ENCODE data around the gene SRRD. TPM values are rescaled to one million over a fixed set of nuclear protein-coding genes. Genes with fewer than 3 reads are reported as not detected.

SRRD gene
- total and polyA plus RNA-seq, 7 experiments from 2014 or later: 18.9 to 29.0 (median 21.3) TPM

DNA sequence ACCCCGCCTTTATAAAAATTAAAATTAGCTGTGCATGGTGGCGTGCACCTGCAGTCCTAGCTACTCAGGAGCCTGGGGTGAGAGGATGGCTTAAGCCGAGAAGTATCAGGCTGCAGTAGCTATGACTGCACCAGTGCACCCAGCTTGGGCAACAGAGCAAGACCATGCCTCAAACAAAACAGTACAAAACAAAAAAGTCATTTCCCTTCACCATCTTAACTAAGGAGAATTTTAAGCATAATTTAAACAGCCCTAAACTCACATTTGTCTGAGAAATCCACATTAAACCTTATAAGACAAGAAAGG is 51.9 kb downstream of the SRRD start:
- DNase-seq: no peak
- Mint-ChIP-seq H3K36me3 (peaks cover 12 to 45% (median 20%) of the 10 kb centered on the region in 5 donors), H3K4me1 (peaks cover 0 to 24% (median 15%) of the 10 kb centered on the region in 7 donors), H3K4me3 (no peak overlapping the region), H3K27ac (peak overlapping the region in 3 of 9 donors; percentile 60 to 76 (median 73)), H3K9me3 (no peaks in the 10 kb centered on the region), H3K27me3 (no peaks in the 10 kb centered on the region)
- peaks cover 0 to 3% of the 10 kb centered on the region in 2 donors for H3K4me1 ChIP-seq (ENCODE audit: control insufficient read depth in 2 of 2, insufficient read depth in 2 of 2, low read length in 2 of 2)
- intact Hi-C loops (cut with micrococcal nuclease): no loop called here
- no peak overlapping the region for H3K4me3 ChIP-seq (ENCODE audit: low read length)
- H3K36me3 ChIP-seq (ENCODE audit: control insufficient read depth in 2 of 3, insufficient read depth in 3 of 3, low read length in 3 of 3): peaks cover 4 to 69% (median 17%) of the 10 kb centered on the region in 3 experiments
- POLR2A ChIA-PET: no interaction called here
- no peaks in the 10 kb centered on the region for H3K9me3 ChIP-seq (ENCODE audit: control insufficient read depth in 2 of 3, low read length in 3 of 3)
- CTCF ChIA-PET: no interaction called here
- ATAC-seq: no peak
- no peak overlapping the region for H3K27ac ChIP-seq (ENCODE audit: low read depth, low read length)
- no peaks in the 10 kb centered on the region for H3K27me3 ChIP-seq (ENCODE audit: control insufficient read depth in 2 of 2, insufficient read depth in 2 of 2, low read length in 2 of 2)

DNA sequence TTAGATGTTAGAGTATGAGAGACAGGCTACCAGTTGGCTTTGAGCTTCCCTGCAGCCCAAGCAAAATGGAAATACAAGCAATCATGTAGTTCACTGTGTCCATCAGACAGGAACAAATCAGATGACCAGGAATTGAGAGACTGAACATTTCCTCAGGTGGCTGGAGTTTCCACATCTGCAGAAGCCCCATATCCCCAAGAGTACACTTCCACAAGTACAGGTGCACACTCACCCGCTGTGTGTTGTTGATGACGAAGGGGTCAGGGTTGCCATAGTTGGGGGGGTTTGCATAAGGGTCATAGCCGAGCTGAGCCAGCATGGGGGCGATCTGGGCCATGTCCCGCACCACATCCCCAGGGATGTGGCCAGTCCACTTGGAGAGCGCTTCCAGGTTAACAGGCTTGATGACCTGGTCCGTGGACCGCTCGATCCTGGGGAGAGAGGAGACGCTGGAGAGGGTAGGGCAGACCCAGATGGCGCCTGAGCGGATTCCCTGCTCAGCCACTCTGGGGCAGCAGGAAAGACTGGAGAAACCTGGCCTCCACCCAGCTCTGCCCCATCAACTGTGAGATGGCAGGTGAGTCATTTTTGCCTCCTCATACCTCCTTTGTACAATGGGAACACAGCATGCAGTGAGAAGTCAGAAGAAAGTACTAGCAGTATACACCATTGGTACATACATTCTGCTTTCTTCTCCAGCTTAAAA is 52.5 kb downstream of the SRRD start:
- ChIA-PET CTCF (no interaction called here), POLR2A (interaction anchor here (0.5 kb wide), 1 partner anchor 47 kb away, joined by 3 read pairs; no protein-coding TSS in a partner anchor)
- no peak for ATAC-seq
- peaks cover 0 to 24% (median 13%) of the 10 kb centered on the region in 7 donors for H3K4me1 Mint-ChIP-seq
- H3K4me3 Mint-ChIP-seq: no peak overlapping the region
- H3K27ac ChIP-seq (ENCODE audit: low read depth, low read length): no peak overlapping the region
- intact Hi-C loops (cut with micrococcal nuclease): no loop called here
- H3K27me3 ChIP-seq (ENCODE audit: control insufficient read depth in 2 of 2, insufficient read depth in 2 of 2, low read length in 2 of 2): no peaks in the 10 kb centered on the region
- peaks cover 0 to 3% of the 10 kb centered on the region in 2 donors for H3K4me1 ChIP-seq (ENCODE audit: control insufficient read depth in 2 of 2, insufficient read depth in 2 of 2, low read length in 2 of 2)
- H3K36me3 Mint-ChIP-seq: peaks cover 9 to 45% (median 17%) of the 10 kb centered on the region in 5 donors
- peaks cover 4 to 71% (median 17%) of the 10 kb centered on the region in 3 experiments for H3K36me3 ChIP-seq (ENCODE audit: control insufficient read depth in 2 of 3, insufficient read depth in 3 of 3, low read length in 3 of 3)
- H3K9me3 ChIP-seq (ENCODE audit: control insufficient read depth in 2 of 3, low read length in 3 of 3): no peaks in the 10 kb centered on the region
- no peak for DNase-seq
- H3K9me3 Mint-ChIP-seq: no peaks in the 10 kb centered on the region
- no peak overlapping the region for H3K27ac Mint-ChIP-seq
- H3K27me3 Mint-ChIP-seq: no peaks in the 10 kb centered on the region
- H3K4me3 ChIP-seq (ENCODE audit: low read length): no peak overlapping the region

DNA sequence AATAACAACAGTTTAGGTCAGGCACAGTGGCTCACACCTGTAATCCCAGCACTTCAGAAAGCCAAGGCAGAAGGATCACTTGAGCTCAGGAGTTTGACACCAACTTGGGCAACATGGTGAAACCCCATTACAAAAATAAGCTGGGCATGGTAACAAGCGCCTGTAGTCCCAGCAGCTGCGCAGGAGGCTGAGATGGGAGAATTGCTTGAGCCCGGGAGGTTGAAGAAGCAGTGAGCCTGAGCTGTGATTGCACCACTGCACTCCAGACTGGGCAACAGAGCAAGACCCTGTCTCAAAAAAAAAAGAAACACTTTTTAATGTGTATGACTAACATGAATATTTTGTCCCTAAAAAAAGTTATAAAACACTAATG is 53.1 kb downstream of the SRRD start:
- no peak overlapping the region for H3K27ac ChIP-seq (ENCODE audit: low read depth, low read length)
- ATAC-seq (no peak), DNase-seq (no peak)
- ChIA-PET CTCF (no interaction called here), POLR2A (interaction anchor here (0.5 kb wide), 1 partner anchor 48 kb away, joined by 3 read pairs; no protein-coding TSS in a partner anchor)
- no peaks in the 10 kb centered on the region for H3K9me3 ChIP-seq (ENCODE audit: control insufficient read depth in 2 of 3, low read length in 3 of 3)
- H3K4me1 ChIP-seq (ENCODE audit: control insufficient read depth in 2 of 2, insufficient read depth in 2 of 2, low read length in 2 of 2): peaks cover 0 to 3% of the 10 kb centered on the region in 2 donors
- intact Hi-C loops (cut with micrococcal nuclease): no loop called here
- no peak overlapping the region for H3K4me3 ChIP-seq (ENCODE audit: low read length)
- no peaks in the 10 kb centered on the region for H3K27me3 ChIP-seq (ENCODE audit: control insufficient read depth in 2 of 2, insufficient read depth in 2 of 2, low read length in 2 of 2)
- peaks cover 0 to 24% (median 13%) of the 10 kb centered on the region in 7 donors for H3K4me1 Mint-ChIP-seq
- H3K36me3 Mint-ChIP-seq: peaks cover 9 to 40% (median 15%) of the 10 kb centered on the region in 5 donors
- H3K9me3 Mint-ChIP-seq: no peaks in the 10 kb centered on the region
- no peak overlapping the region for H3K4me3 Mint-ChIP-seq
- H3K36me3 ChIP-seq (ENCODE audit: control insufficient read depth in 2 of 3, insufficient read depth in 3 of 3, low read length in 3 of 3): peaks cover 4 to 71% (median 17%) of the 10 kb centered on the region in 3 experiments
- H3K27ac Mint-ChIP-seq: no peak overlapping the region
- H3K27me3 Mint-ChIP-seq: no peaks in the 10 kb centered on the region

GRCh38 chr22:26540119-26540518 is 56.4 kb downstream of the SRRD start:
- Histone ChIP-seq H3K4me3 (ENCODE audit: low read length) (no peak overlapping the region), H3K27me3 (ENCODE audit: control insufficient read depth in 2 of 2, insufficient read depth in 2 of 2, low read length in 2 of 2) (no peaks in the 10 kb centered on the region), H3K9me3 (ENCODE audit: control insufficient read depth in 2 of 3, low read length in 3 of 3) (no peaks in the 10 kb centered on the region), H3K27ac (ENCODE audit: low read depth, low read length) (no peak overlapping the region), H3K4me1 (ENCODE audit: control insufficient read depth in 2 of 2, insufficient read depth in 2 of 2, low read length in 2 of 2) (peaks cover 0 to 6% of the 10 kb centered on the region in 2 donors), H3K36me3 (ENCODE audit: control insufficient read depth in 2 of 3, insufficient read depth in 3 of 3, low read length in 3 of 3) (peaks cover 0 to 53% (median 13%) of the 10 kb centered on the region in 3 experiments)
- ChIA-PET POLR2A (no interaction called here), CTCF (no interaction called here)
- H3K36me3 Mint-ChIP-seq: peaks cover 6 to 34% (median 10%) of the 10 kb centered on the region in 5 donors
- ATAC-seq: no peak
- H3K4me3 Mint-ChIP-seq: no peak overlapping the region
- intact Hi-C loops (cut with micrococcal nuclease): loop anchor here in 1 of 2 donors (5.0 kb wide), 1 partner anchor 52 kb away; the partner anchor contains the start of gene TPST2
- H3K4me1 Mint-ChIP-seq: peaks cover 4 to 38% (median 13%) of the 10 kb centered on the region in 7 donors
- H3K27me3 Mint-ChIP-seq: no peaks in the 10 kb centered on the region
- no peak for DNase-seq
- peak overlapping the region in 2 of 9 donors; percentile 13 to 16 for H3K27ac Mint-ChIP-seq
- H3K9me3 Mint-ChIP-seq: no peaks in the 10 kb centered on the region

- Mint-ChIP-seq H3K4me1 (peaks cover 4 to 38% (median 10%) of the 10 kb centered on the region in 7 donors), H3K27ac (no peak overlapping the region)
Measured at GRCh38 chr22:26541167-26541819, 57.6 kb downstream of the SRRD start.

DNA sequence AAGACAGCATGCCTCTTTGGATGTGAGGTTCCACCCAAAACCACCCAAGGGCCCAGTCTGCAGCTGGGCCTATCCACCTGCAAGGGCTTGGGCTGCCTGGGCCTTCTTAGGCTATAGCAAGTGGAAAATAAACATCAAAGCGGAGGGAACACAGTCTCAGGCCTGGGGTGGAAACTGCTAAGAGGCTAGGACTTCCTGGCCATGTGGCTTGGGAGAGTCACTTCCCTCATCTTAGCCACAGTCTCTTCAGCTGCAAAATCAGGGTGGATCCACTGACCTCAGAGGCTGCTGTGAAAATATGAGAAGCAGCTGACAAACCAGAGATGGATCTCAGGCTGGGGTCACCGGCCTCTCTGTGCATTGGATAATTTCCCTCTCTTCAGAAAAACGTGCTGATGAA is 59.2 kb downstream of the SRRD start:
- no peak overlapping the region for H3K4me3 Mint-ChIP-seq
- DNase-seq (no peak), ATAC-seq (peak; percentile 79)
- peaks cover 4 to 51% (median 13%) of the 10 kb centered on the region in 7 donors for H3K4me1 Mint-ChIP-seq
- Histone ChIP-seq H3K4me3 (ENCODE audit: low read length) (no peak overlapping the region), H3K27ac (ENCODE audit: low read depth, low read length) (no peak overlapping the region), H3K36me3 (ENCODE audit: control insufficient read depth in 2 of 3, insufficient read depth in 3 of 3, low read length in 3 of 3) (peaks cover 0 to 38% (median 10%) of the 10 kb centered on the region in 3 experiments), H3K9me3 (ENCODE audit: control insufficient read depth in 2 of 3, low read length in 3 of 3) (no peaks in the 10 kb centered on the region), H3K27me3 (ENCODE audit: control insufficient read depth in 2 of 2, insufficient read depth in 2 of 2, low read length in 2 of 2) (no peaks in the 10 kb centered on the region), H3K4me1 (ENCODE audit: control insufficient read depth in 2 of 2, insufficient read depth in 2 of 2, low read length in 2 of 2) (peaks cover 0 to 13% of the 10 kb centered on the region in 2 donors)
- CTCF ChIA-PET: interaction anchor here (0.7 kb wide), 1 partner anchor 40 kb away, joined by 3 read pairs; no protein-coding TSS in a partner anchor
- POLR2A ChIA-PET: no interaction called here
- intact Hi-C loops (cut with micrococcal nuclease): loop anchor here in 1 of 2 donors (5.0 kb wide), 1 partner anchor 49 kb away; the partner anchor contains the start of gene TPST2
- H3K27ac Mint-ChIP-seq: peak overlapping the region in 5 of 9 donors; percentile 12 to 49 (median 42)
- H3K36me3 Mint-ChIP-seq: peaks cover 3 to 25% (median 9%) of the 10 kb centered on the region in 5 donors
- no peaks in the 10 kb centered on the region for H3K27me3 Mint-ChIP-seq
- H3K9me3 Mint-ChIP-seq: peaks cover 0 to 5% (median 0%) of the 10 kb centered on the region in 11 donors

More at GRCh38 chr22:26541167-26541819, 57.6 kb downstream of the SRRD start:
- intact Hi-C loops (cut with micrococcal nuclease): loop anchor here in 1 of 2 donors (5.0 kb wide), 1 partner anchor 51 kb away; the partner anchor contains the start of gene TPST2
- Histone ChIP-seq H3K36me3 (ENCODE audit: control insufficient read depth in 2 of 3, insufficient read depth in 3 of 3, low read length in 3 of 3) (peaks cover 0 to 43% (median 13%) of the 10 kb centered on the region in 3 experiments), H3K27me3 (ENCODE audit: control insufficient read depth in 2 of 2, insufficient read depth in 2 of 2, low read length in 2 of 2) (no peaks in the 10 kb centered on the region), H3K9me3 (ENCODE audit: control insufficient read depth in 2 of 3, low read length in 3 of 3) (no peaks in the 10 kb centered on the region), H3K27ac (ENCODE audit: low read depth, low read length) (no peak overlapping the region), H3K4me1 (ENCODE audit: control insufficient read depth in 2 of 2, insufficient read depth in 2 of 2, low read length in 2 of 2) (peaks cover 0 to 4% of the 10 kb centered on the region in 2 donors), H3K4me3 (ENCODE audit: low read length) (no peak overlapping the region)
- Mint-ChIP-seq H3K36me3 (peaks cover 7 to 30% (median 9%) of the 10 kb centered on the region in 5 donors), H3K4me3 (no peak overlapping the region), H3K9me3 (no peaks in the 10 kb centered on the region), H3K27me3 (no peaks in the 10 kb centered on the region)
- ATAC-seq: no peak
- POLR2A ChIA-PET: no interaction called here
- DNase-seq: no peak
- CTCF ChIA-PET: no interaction called here

Data from naive thymus-derived CD4-positive, alpha-beta T cell (primary cell).